GM23248 (cell line): Measurements from ENCODE around the gene GXYLT2. TPM values are rescaled to one million over a fixed set of nuclear protein-coding genes. Genes with fewer than 3 reads are reported as not detected.
A peak's percentile ranks its signal among the peaks of the same experiment; 100 is the strongest.

Source experiments
- DNase-seq: peaks from one replicate; pipeline ENCODE4 v3.0.0-alpha.2; 2015
- H2AFZ ChIP-seq: fragments of 200-600 bp; sonication (generic); 2 replicates; pipeline ENCODE4 v1.6.1; 2016; ENCODE audit warnings: antibody characterized with exemption
- H3F3A ChIP-seq: fragments of 200-600 bp; sonication (generic); 2 replicates; pipeline ENCODE4 v1.6.1; 2016; ENCODE audit warnings: mild to moderate bottlenecking, antibody characterized with exemption, mixed run types; ENCODE audit not compliant: insufficient read depth
- H3K27ac ChIP-seq: fragments of 200-600 bp; sonication (generic); 2 replicates; pipeline ENCODE4 v1.5.1; 2016; ENCODE audit warnings: mild to moderate bottlenecking
- H3K27me3 ChIP-seq: fragments of 200-600 bp; sonication (generic); replicated peaks from 2 replicates; pipeline ENCODE4 v1.6.1; 2016; ENCODE audit warnings: mild to moderate bottlenecking; ENCODE audit not compliant: insufficient read depth
- H3K36me3 ChIP-seq: fragments of 200-600 bp; sonication (generic); 2 replicates; pipeline ENCODE4 v1.6.1; 2016; ENCODE audit warnings: low read depth, mild to moderate bottlenecking
- H3K4me1 ChIP-seq: fragments of 200-600 bp; sonication (generic); 2 replicates; pipeline ENCODE4 v1.6.1; 2016; ENCODE audit warnings: mild to moderate bottlenecking; ENCODE audit not compliant: insufficient read depth
- H3K4me2 ChIP-seq: fragments of 200-600 bp; sonication (generic); one replicate; pipeline ENCODE4 v1.6.1; 2016; ENCODE audit warnings: mild to moderate bottlenecking; ENCODE audit not compliant: unreplicated experiment
- H3K4me3 ChIP-seq: fragments of 200-600 bp; sonication (generic); 2 replicates; pipeline ENCODE4 v1.5.1; 2016; ENCODE audit warnings: mild to moderate bottlenecking
- H3K79me2 ChIP-seq: fragments of 200-600 bp; sonication (generic); 2 replicates; pipeline ENCODE4 v1.6.1; 2016; ENCODE audit warnings: mild to moderate bottlenecking; ENCODE audit not compliant: insufficient read depth
- H3K9ac ChIP-seq: fragments of 200-600 bp; sonication (generic); 2 replicates; pipeline ENCODE4 v1.6.1; 2016; ENCODE audit warnings: mild to moderate bottlenecking
- H3K9me2 ChIP-seq: fragments of 200-600 bp; sonication (generic); 2 replicates; pipeline ENCODE4 v1.6.1; 2016; ENCODE audit warnings: mixed run types, mild to moderate bottlenecking, moderate library complexity; ENCODE audit not compliant: insufficient read depth
- H3K9me3 ChIP-seq: fragments of 200-600 bp; sonication (generic); one replicate; pipeline ENCODE4 v1.6.1; 2017; ENCODE audit warnings: low read depth
- H4K20me1 ChIP-seq: fragments of 200-600 bp; sonication (generic); 2 replicates; pipeline ENCODE4 v1.6.0; 2016; ENCODE audit not compliant: insufficient read depth
- EZH2 ChIP-seq: fragments of 200-600 bp; sonication (generic); IDR thresholded peaks from 2 replicates; pipeline ENCODE4 v1.6.1; 2018; ENCODE audit warnings: antibody characterized with exemption, mild to moderate bottlenecking; ENCODE audit not compliant: insufficient read depth, poor library complexity, severe bottlenecking
- EZH2phosphoT487 ChIP-seq: fragments of 200-600 bp; sonication (generic); IDR thresholded peaks from 2 replicates; pipeline ENCODE4 v1.6.1; 2018; ENCODE audit warnings: antibody characterized with exemption, moderate library complexity, mild to moderate bottlenecking, low read depth; ENCODE audit not compliant: insufficient read depth
- WGBS, 2 experiments: methylation state at CpG; one replicate each; pipeline ENCODE4 v1.1.6; 2015 to 2017; ENCODE audit warnings: low lambda C conversion rate in 2 of 2, low coverage in 1 of 2; ENCODE audit errors: missing lambda C conversion rate in 2 of 2; 5-methylcytosine and 5-hydroxymethylcytosine counted together
- in situ Hi-C: fragments of 300-500 bp; cut with MboI; formaldehyde crosslinking; loops from 2 replicates; pipeline ENCODE4 v1.15.0; 2020
- polyA plus RNA-seq: library from polyadenylated mRNA; unstranded; fragments of >200 nt; fragmentation: Nextera tagmentation; extraction: Ambion mirVana; gene quantifications from 2 replicates; pipeline ENCODE4 v1.2.1, GENCODE V29; 2016
- total RNA-seq: library from RNA; depleted of rRNA; stranded (reverse); fragments of >200 nt; shearing (Covaris generic); gene quantifications from 2 replicates; pipeline ENCODE4 v1.2.3, GENCODE V29; 2014

GXYLT2 gene
- total and polyA plus RNA-seq, 2 experiments from 2014 or later, result 1.2 to 13.2 TPM

GRCh38 chr3:72903004-72903403 is 15.2 kb downstream of the GXYLT2 start:
- Histone ChIP-seq H3K36me3 (no peaks in the 10 kb centered on the region), H4K20me1 (no peaks in the 10 kb centered on the region), H2AFZ (no peak overlapping the region), H3K4me3 (no peak overlapping the region; the same call in 1 of the 2 replicates), H3K4me2 (peak overlapping the region; percentile 46), H3K9me3 (no peaks in the 10 kb centered on the region), H3K9ac (no peak overlapping the region), H3K27ac (no peak overlapping the region), H3K79me2 (no peaks in the 10 kb centered on the region), H3K4me1 (peaks cover 31% of the 10 kb centered on the region), H3K27me3 (no peaks in the 10 kb centered on the region), H3F3A (peaks cover 18% of the 10 kb centered on the region; the same call in 1 of the 2 replicates), H3K9me2 (no peaks in the 10 kb centered on the region)
- in situ Hi-C loops, result no loop called here
- WGBS, 2 experiments, result 44 to 57% methylated on average over 3 of the region's 3 CpGs
- no peak for TF ChIP-seq EZH2
- DNase-seq, result peak; percentile 86

- H3K79me2 ChIP-seq, result no peaks in the 10 kb centered on the region
- no peak for TF ChIP-seq EZH2
- no peak for TF ChIP-seq EZH2phosphoT487
- H3K27me3 ChIP-seq, result no peaks in the 10 kb centered on the region
- peaks cover 38% of the 10 kb centered on the region for H3K4me1 ChIP-seq
- no peak for DNase-seq
- WGBS, 2 experiments, result 54 to 63% methylated on average over 2 of the region's 2 CpGs
- no peak overlapping the region for H3K4me2 ChIP-seq
- no peak overlapping the region for H3K27ac ChIP-seq
- no peaks in the 10 kb centered on the region for H3K36me3 ChIP-seq
- no peaks in the 10 kb centered on the region for H4K20me1 ChIP-seq
- no peaks in the 10 kb centered on the region for H3K9me2 ChIP-seq
- H3K4me3 ChIP-seq, result no peak overlapping the region
- H3K9ac ChIP-seq, result no peak overlapping the region
- in situ Hi-C loops, result no loop called here
- peaks cover 26% of the 10 kb centered on the region; the same call in 1 of the 2 replicates for H3F3A ChIP-seq
- no peaks in the 10 kb centered on the region for H3K9me3 ChIP-seq
- H2AFZ ChIP-seq, result no peak overlapping the region
Measured at GRCh38 chr3:72904163-72904562, 16.3 kb downstream of the GXYLT2 start.

- no peaks in the 10 kb centered on the region for H3K27me3 ChIP-seq
- H3K27ac ChIP-seq, result no peak overlapping the region
- in situ Hi-C loops, result no loop called here
- no peaks in the 10 kb centered on the region for H3K9me2 ChIP-seq
- H3F3A ChIP-seq, result peaks cover 26% of the 10 kb centered on the region; the same call in 1 of the 2 replicates
- 90 to 97% methylated on average over 6 of the region's 6 CpGs for WGBS, 2 experiments
- H3K36me3 ChIP-seq, result no peaks in the 10 kb centered on the region
- H3K9ac ChIP-seq, result no peak overlapping the region
- no peaks in the 10 kb centered on the region for H3K9me3 ChIP-seq
- no peak for DNase-seq
- no peak overlapping the region for H3K4me3 ChIP-seq
- TF ChIP-seq EZH2phosphoT487 (no peak), EZH2 (no peak)
- no peaks in the 10 kb centered on the region for H3K79me2 ChIP-seq
- no peaks in the 10 kb centered on the region for H4K20me1 ChIP-seq
- H2AFZ ChIP-seq, result no peak overlapping the region
- H3K4me1 ChIP-seq, result peaks cover 38% of the 10 kb centered on the region
- H3K4me2 ChIP-seq, result no peak overlapping the region
Measured at GRCh38 chr3:72906154-72906553, 18.3 kb downstream of the GXYLT2 start.

GRCh38 chr3:72907131-72907711 is 19.4 kb downstream of the GXYLT2 start:
- in situ Hi-C loops, result no loop called here
- peak; percentile 90 for DNase-seq
- H3F3A ChIP-seq, result peaks cover 26% of the 10 kb centered on the region; the same call in 1 of the 2 replicates
- H3K9ac ChIP-seq, result peak overlapping the region; percentile 32; the same call in 1 of the 2 replicates
- H3K4me3 ChIP-seq, result peak overlapping the region; percentile 24; the same call in 1 of the 2 replicates
- peak overlapping the region; percentile 57 for H3K4me2 ChIP-seq
- no peak overlapping the region for H2AFZ ChIP-seq
- 7 to 8% methylated on average over 4 of the region's 4 CpGs for WGBS, 2 experiments
- H3K9me3 ChIP-seq, result no peaks in the 10 kb centered on the region
- peak overlapping the region; percentile 73 for H3K27ac ChIP-seq
- no peaks in the 10 kb centered on the region for H3K9me2 ChIP-seq
- peaks cover 38% of the 10 kb centered on the region for H3K4me1 ChIP-seq
- no peaks in the 10 kb centered on the region for H3K27me3 ChIP-seq
- TF ChIP-seq EZH2 (no peak), EZH2phosphoT487 (no peak)
- H3K79me2 ChIP-seq, result no peaks in the 10 kb centered on the region
- no peaks in the 10 kb centered on the region for H3K36me3 ChIP-seq
- H4K20me1 ChIP-seq, result no peaks in the 10 kb centered on the region
